Middle frontal gyrus (tissue), 1 donor: Measurements from ENCODE around the gene CCT3.

Experiments
- DNase-seq: peaks from one replicate; pipeline ENCODE4 v3.0.0-alpha.2; 2015; ENCODE audit warnings: low spot score; ENCODE audit errors: extremely low spot score

CCT3 gene

GRCh38 chr1:156282479-156283222 lies 55.4 kb downstream of the CCT3 start, which contains the start of gene SMG5:
Gene SMG5 (minus strand): TSS chr1:156282825. CDS start chr1:156282680, 145 bp downstream.
- peak; percentile 96 for DNase-seq

- DNase-seq: no peak
Observed at GRCh38 chr1:156281693-156282478, 56.2 kb downstream of the CCT3 start.

- DNase-seq: no peak
Observed at GRCh38 chr1:156281281-156281680, 56.8 kb downstream of the CCT3 start.

GRCh38 chr1:156279837-156280236 lies 58.3 kb downstream of the CCT3 start:
- no peak for DNase-seq

GRCh38 chr1:156276966-156277381 lies 61.1 kb downstream of the CCT3 start:
- DNase-seq: no peak

- no peak for DNase-seq
Observed at GRCh38 chr1:156276532-156276931, 61.6 kb downstream of the CCT3 start.

- no peak for DNase-seq
Observed at GRCh38 chr1:156270314-156270713, 67.8 kb downstream of the CCT3 start.

- DNase-seq: no peak
Observed at GRCh38 chr1:156268336-156268735, 69.8 kb downstream of the CCT3 start.

- no peak for DNase-seq
Observed at GRCh38 chr1:156266051-156266450, 72.0 kb downstream of the CCT3 start.

GRCh38 chr1:156263288-156263655 lies 74.8 kb downstream of the CCT3 start:
- no peak for DNase-seq

GRCh38 chr1:156262461-156263287 lies 75.4 kb downstream of the CCT3 start:
- DNase-seq: no peak

GRCh38 chr1:156260896-156261295 lies 77.2 kb downstream of the CCT3 start:
- DNase-seq: no peak

- DNase-seq: no peak
Observed at GRCh38 chr1:156259805-156260204, 78.3 kb downstream of the CCT3 start.
